Thoracic aorta (tissue), 2 donors: ENCODE data around the gene GHRH. TPM values are rescaled to one million over a fixed set of nuclear protein-coding genes. Genes with fewer than 3 reads are reported as not detected.

Experiments used
- ATAC-seq: fragments of 150-250 bp; one replicate; pipeline ENCODE4 v1.8.0; 2017; ENCODE audit warnings: low read depth; ENCODE audit not compliant: insufficient number of reproducible peaks, low FRiP score
- DNase-seq: peaks from one replicate; pipeline ENCODE4 v3.0.0-alpha.2; 2020; ENCODE audit warnings: low spot score
- H3K27ac ChIP-seq, 2 donors: fragments of 200-600 bp; sonication (generic); 1 replicate in 1 of 2; 2 replicates in 1 of 2; pipeline ENCODE4 v1.5.1; 2016; ENCODE audit warnings: mild to moderate bottlenecking in 2 of 2, moderate library complexity in 2 of 2
- H3K27me3 ChIP-seq: fragments of 200-600 bp; sonication (generic); replicated peaks from 2 replicates; pipeline ENCODE4 v1.6.0; 2016; ENCODE audit warnings: mild to moderate bottlenecking; ENCODE audit not compliant: insufficient read depth
- H3K36me3 ChIP-seq: fragments of 200-600 bp; sonication (generic); one replicate; pipeline ENCODE4 v1.5.1; 2016
- H3K4me1 ChIP-seq, 2 donors: fragments of 200-600 bp; sonication (generic); 1 replicate in 1 of 2; 2 replicates in 1 of 2; pipeline versions ENCODE4 v1.5.1 to v1.6.0; 2016; ENCODE audit warnings: low read depth in 2 of 2, mild to moderate bottlenecking in 1 of 2; ENCODE audit not compliant: control insufficient read depth in 1 of 2
- H3K4me3 ChIP-seq: fragments of 200-600 bp; sonication (generic); 2 replicates; pipeline ENCODE4 v1.5.1; 2016; ENCODE audit warnings: mild to moderate bottlenecking
- H3K9me3 ChIP-seq: fragments of 200-600 bp; sonication (generic); 2 replicates; pipeline ENCODE4 v1.5.1; 2016
- total RNA-seq, 2 donors: library from RNA; depleted of rRNA; stranded (reverse); fragments of >200 nt; gene quantifications; one replicate each; pipeline versions ENCODE4 v1.1.0 to v1.2.3, GENCODE V29; 2016
- TF ChIP-seq, protein P1 (sequence below): fragments of 200-600 bp; sonication (generic); IDR thresholded peaks from one replicate; pipeline ENCODE4 v1.5.1; 2019; ENCODE audit warnings: antibody characterized with exemption

The GHRH gene
- total RNA-seq, 2 donors from 2014 or later = not detected

DNA sequence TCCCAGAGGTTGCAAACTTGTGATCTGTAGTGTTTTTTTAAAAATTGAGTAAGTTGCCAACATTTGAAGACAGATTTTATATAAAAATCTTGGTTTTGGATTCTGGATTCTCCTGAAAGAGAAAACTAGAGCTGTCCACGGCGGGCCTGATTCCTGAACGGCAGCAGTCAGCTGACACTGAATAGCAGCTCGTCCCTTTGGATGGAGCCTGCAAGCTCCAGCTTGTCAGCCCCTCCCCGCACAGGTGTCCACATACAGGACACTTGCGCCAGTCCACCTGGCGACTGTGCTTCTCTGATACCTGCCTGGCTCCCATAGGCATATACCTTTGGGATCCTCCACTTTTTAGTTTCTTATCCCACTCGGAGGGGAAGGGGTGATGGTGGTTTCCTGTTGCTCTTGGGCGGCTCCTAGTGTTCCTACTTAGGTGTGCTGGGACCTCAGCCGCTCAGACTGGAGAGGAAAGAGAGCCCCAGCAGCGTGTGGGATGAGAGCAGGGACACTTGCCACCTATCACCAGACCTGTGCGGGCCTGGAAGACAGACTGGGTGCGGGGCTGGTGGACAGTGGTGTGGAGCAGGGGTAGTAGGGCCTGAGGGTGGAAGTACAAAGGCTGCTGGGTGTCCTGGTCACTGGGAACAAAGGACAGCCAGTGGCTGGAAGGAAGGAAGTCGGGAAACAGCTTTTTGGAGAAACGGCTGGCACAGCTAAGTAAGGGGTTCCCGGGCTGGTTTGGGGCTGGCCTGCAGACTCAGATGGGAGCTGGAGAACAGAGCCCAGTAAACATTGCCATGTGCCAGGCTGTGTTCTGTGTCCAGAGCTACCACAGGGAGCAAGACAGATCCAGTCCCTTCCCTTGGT is 18.3 kb downstream of the GHRH start:
- Histone ChIP-seq H3K27ac (peak overlapping the region; percentile 23 to 46), H3K4me1 (peaks cover 0 to 10% of the 10 kb centered on the region in 2 donors), H3K36me3 (peaks cover 24% of the 10 kb centered on the region), H3K27me3 (no peaks in the 10 kb centered on the region), H3K4me3 (no peak overlapping the region), H3K9me3 (no peaks in the 10 kb centered on the region)
- TF ChIP-seq, protein P1, sequence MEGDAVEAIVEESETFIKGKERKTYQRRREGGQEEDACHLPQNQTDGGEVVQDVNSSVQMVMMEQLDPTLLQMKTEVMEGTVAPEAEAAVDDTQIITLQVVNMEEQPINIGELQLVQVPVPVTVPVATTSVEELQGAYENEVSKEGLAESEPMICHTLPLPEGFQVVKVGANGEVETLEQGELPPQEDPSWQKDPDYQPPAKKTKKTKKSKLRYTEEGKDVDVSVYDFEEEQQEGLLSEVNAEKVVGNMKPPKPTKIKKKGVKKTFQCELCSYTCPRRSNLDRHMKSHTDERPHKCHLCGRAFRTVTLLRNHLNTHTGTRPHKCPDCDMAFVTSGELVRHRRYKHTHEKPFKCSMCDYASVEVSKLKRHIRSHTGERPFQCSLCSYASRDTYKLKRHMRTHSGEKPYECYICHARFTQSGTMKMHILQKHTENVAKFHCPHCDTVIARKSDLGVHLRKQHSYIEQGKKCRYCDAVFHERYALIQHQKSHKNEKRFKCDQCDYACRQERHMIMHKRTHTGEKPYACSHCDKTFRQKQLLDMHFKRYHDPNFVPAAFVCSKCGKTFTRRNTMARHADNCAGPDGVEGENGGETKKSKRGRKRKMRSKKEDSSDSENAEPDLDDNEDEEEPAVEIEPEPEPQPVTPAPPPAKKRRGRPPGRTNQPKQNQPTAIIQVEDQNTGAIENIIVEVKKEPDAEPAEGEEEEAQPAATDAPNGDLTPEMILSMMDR = no peak
- ATAC-seq (no peak), DNase-seq (no peak)

DNA sequence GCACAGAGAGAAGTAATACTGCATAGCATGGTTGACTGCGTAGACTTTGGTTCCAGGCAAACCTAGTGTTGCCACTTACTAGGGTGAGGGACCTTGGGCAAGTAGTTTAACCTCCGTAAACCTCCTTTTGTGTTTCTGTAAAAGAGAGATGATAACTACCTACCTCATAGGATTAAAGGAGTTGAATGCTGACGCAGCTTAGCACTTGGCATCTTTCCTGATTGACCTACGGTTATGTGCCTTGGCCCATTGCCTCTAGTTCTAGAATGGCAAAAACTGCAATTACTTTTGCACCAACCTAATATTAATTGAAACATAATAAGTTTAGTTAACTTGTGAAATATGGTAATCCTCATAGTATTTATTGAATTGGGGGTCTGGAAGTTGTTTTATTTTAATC is 19.1 kb downstream of the GHRH start:
- peaks cover 0 to 10% of the 10 kb centered on the region in 2 donors for H3K4me1 ChIP-seq
- no peak overlapping the region for H3K27ac ChIP-seq
- no peak for ATAC-seq
- no peaks in the 10 kb centered on the region for H3K9me3 ChIP-seq
- no peak overlapping the region for H3K4me3 ChIP-seq
- H3K27me3 ChIP-seq = no peaks in the 10 kb centered on the region
- TF ChIP-seq, protein P1 = no peak
- DNase-seq = no peak
- peaks cover 28% of the 10 kb centered on the region for H3K36me3 ChIP-seq

DNA sequence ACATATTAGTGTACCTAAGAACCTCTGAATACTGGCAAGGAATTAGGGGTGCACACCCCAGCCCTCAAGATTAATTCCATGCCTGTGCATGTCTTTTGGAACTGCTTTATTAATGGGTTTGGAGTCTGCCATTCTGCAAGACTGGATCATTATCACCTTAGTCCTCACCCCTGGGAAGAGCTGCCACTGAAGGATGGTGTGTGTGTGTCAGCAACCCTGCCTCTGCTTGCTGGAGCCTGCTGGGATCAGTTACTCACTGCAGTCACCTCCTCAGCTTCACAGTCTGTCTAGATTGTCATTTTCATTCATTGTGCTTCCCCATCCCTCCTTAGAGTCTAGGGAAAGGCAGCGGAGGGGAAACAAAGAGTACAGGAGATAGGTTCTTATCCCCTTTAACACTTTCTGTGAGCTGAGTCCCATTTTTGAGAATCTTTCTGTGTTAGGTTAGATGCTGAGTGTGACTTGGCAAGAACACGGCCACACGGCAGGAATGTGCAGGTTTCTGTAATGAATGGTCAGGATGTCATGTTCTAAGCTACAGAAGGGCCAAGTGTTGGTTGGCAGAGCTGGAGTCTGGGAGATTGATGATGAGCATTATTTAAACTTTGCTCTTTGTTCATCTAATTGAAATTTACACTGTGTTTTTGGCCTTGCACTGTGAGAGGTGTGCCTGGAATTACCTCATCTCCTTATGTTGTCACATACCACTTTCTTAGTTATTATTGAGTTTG is 21.1 kb downstream of the GHRH start:
- Histone ChIP-seq H3K4me1 (peaks cover 0 to 10% of the 10 kb centered on the region in 2 donors), H3K27me3 (no peaks in the 10 kb centered on the region), H3K27ac (no peak overlapping the region), H3K9me3 (no peaks in the 10 kb centered on the region), H3K4me3 (no peak overlapping the region), H3K36me3 (peaks cover 46% of the 10 kb centered on the region)
- DNase-seq (no peak), ATAC-seq (no peak)
- TF ChIP-seq, protein P1 = no peak

DNA sequence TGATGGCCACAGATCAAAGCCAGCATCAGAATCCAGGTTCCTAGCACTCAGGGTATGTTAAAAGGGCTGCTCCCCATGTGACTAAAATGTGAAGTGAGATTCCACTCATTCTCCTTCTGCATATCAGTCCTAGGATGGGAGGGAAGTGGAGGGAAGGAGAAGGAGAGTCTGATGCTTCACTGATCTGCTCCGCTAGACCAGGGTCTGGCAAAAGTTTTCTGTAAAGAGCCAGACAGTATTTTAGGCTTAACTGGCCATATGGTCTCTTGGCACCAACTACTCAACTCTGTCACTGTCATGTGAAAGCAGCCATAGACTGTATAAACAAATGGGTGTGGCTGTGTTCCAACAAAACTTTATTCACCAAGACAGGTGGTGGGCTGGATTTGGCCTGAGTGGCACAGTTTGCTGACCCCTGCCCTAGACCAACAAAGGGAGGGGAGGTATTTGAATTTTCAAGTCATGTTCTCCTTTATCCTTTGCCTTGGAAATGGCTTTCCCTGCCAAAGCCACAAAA is 22.6 kb downstream of the GHRH start:
- no peaks in the 10 kb centered on the region for H3K9me3 ChIP-seq
- H3K27me3 ChIP-seq = no peaks in the 10 kb centered on the region
- peaks cover 54% of the 10 kb centered on the region for H3K36me3 ChIP-seq
- ATAC-seq (no peak), DNase-seq (no peak)
- no peak overlapping the region for H3K27ac ChIP-seq
- H3K4me3 ChIP-seq = no peak overlapping the region
- peaks cover 0 to 8% of the 10 kb centered on the region in 2 donors for H3K4me1 ChIP-seq
- TF ChIP-seq, protein P1 = no peak

DNA sequence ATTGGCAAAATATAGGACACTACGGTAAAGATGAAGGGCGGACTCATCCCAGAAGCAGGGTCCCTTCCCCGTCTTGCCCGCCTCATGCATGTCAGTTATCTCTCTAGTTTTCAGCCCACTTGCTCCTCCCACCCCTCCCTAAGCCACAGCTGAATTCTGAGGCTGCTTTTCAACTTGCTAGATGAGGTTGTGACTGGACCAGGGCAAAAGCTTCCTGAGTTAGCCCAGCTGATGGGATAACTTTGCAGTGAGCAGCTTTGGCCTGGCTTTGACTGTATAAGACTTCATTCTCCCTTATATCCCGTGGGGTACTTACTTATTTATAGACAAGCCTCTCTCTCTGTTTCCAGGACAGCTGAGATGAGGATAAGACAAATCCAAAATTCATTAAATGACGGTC is 23.2 kb downstream of the GHRH start:
- Histone ChIP-seq H3K4me3 (no peak overlapping the region), H3K4me1 (peaks cover 0 to 2% of the 10 kb centered on the region in 2 donors), H3K36me3 (peaks cover 59% of the 10 kb centered on the region), H3K27ac (no peak overlapping the region), H3K27me3 (no peaks in the 10 kb centered on the region), H3K9me3 (no peaks in the 10 kb centered on the region)
- TF ChIP-seq, protein P1 = no peak
- ATAC-seq (no peak), DNase-seq (no peak)
